Measurements from ENCODE around the gene MINPP1.

MINPP1 gene

GRCh38 chr10:87508837-87509236, 4.1 kb downstream of the MINPP1 start:
- CTCF ChIA-PET, result no interaction called here
- TF ChIP-seq, protein P1, sequence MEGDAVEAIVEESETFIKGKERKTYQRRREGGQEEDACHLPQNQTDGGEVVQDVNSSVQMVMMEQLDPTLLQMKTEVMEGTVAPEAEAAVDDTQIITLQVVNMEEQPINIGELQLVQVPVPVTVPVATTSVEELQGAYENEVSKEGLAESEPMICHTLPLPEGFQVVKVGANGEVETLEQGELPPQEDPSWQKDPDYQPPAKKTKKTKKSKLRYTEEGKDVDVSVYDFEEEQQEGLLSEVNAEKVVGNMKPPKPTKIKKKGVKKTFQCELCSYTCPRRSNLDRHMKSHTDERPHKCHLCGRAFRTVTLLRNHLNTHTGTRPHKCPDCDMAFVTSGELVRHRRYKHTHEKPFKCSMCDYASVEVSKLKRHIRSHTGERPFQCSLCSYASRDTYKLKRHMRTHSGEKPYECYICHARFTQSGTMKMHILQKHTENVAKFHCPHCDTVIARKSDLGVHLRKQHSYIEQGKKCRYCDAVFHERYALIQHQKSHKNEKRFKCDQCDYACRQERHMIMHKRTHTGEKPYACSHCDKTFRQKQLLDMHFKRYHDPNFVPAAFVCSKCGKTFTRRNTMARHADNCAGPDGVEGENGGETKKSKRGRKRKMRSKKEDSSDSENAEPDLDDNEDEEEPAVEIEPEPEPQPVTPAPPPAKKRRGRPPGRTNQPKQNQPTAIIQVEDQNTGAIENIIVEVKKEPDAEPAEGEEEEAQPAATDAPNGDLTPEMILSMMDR (conservative IDR thresholded peaks at IDR 0.05; ENCODE audit: low read depth), result no peak
- no peak for DNase-seq (ENCODE audit: low spot score)

DNA sequence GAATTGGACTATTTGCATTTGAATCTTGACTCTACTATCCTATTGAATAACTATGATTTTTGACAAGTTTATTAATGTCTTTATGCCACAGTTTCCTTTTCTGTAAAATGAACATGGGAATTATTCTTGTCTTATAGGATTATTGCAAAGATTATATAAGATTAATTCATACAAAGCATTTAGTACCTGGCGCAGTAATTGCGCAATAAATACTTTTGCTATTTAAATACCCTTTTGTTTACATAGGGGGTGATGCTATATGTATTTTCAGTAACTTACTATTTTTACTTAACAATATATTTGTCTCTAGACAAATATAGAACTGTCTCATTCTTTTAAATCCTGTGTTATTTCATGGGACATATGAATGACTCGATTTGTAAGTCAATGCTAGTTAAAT, 5.3 kb downstream of the MINPP1 start:
- CTCF ChIA-PET, result no interaction called here
- TF ChIP-seq, protein P1 (conservative IDR thresholded peaks at IDR 0.05; ENCODE audit: low read depth), result no peak
- POLR2A ChIA-PET (ENCODE audit: low non-redundant PET), result no interaction called here
- DNase-seq (ENCODE audit: low spot score), result no peak
- H3K27ac ChIP-seq, result no peak overlapping the region

More at GRCh38 chr10:87508837-87509236, 4.1 kb downstream of the MINPP1 start:
- POLR2A ChIA-PET (ENCODE audit: low non-redundant PET), result no interaction called here
- no peak overlapping the region for H3K27ac ChIP-seq

DNA sequence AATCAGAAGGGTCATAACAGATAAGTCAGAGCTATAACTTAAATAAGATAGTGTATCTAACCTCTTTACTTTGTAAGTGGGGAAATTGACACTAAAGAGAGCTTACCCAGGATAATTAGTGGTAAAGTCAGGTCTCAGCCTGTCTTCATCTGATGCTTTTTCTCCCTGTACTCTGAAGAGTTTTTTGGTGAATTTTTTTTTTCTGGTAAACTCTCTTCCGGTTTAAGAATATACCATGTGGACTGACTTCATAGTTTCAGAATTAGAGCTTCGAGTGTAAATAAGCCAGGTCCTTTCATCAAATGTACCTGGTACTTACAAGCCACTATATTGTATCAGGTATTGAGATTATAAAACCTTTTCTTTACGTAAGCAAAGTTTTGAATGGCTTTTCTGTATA, 6.8 kb downstream of the MINPP1 start:
- no peak overlapping the region for H3K27ac ChIP-seq
- POLR2A ChIA-PET (ENCODE audit: low non-redundant PET), result no interaction called here
- DNase-seq (ENCODE audit: low spot score), result no peak
- CTCF ChIA-PET, result no interaction called here
- TF ChIP-seq, protein P1 (conservative IDR thresholded peaks at IDR 0.05; ENCODE audit: low read depth), result no peak

DNA sequence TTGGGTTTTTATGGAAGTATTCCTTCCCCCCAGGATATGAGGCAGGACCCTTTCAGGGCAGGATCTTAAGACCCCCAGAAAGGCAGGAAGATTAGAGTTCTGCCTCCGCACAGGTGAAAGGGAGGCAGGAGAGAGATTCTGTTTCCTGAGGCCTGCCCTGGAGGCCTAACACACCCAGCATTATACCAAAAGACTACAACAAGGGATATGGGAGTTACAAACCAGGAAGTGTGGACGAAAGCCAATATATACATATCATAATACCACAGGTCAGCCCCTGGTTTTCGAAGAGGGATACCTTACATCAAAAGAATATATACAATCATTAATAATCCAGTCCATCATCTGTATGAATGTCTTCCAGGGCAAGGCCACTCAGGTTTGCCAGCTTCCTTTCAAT, 14.2 kb downstream of the MINPP1 start:
- POLR2A ChIA-PET (ENCODE audit: low non-redundant PET), result no interaction called here
- TF ChIP-seq, protein P1 (conservative IDR thresholded peaks at IDR 0.05; ENCODE audit: low read depth), result no peak
- no peak overlapping the region for H3K27ac ChIP-seq
- no peak for DNase-seq (ENCODE audit: low spot score)
- CTCF ChIA-PET, result no interaction called here

- DNase-seq (ENCODE audit: low spot score), result no peak
- ChIA-PET POLR2A (ENCODE audit: low non-redundant PET) (no interaction called here), CTCF (interaction anchor here (0.7 kb wide), 1 partner anchor 15 kb away, joined by 4 read pairs; no protein-coding TSS in a partner anchor)
- no peak overlapping the region for H3K27ac ChIP-seq
- TF ChIP-seq, protein P1 (conservative IDR thresholded peaks at IDR 0.05; ENCODE audit: low read depth), result no peak
Observed at GRCh38 chr10:87519582-87519981, 14.9 kb downstream of the MINPP1 start.

GRCh38 chr10:87523731-87524130, 19.0 kb downstream of the MINPP1 start:
- DNase-seq (ENCODE audit: low spot score), result no peak
- POLR2A ChIA-PET (ENCODE audit: low non-redundant PET), result no interaction called here
- TF ChIP-seq, protein P1 (conservative IDR thresholded peaks at IDR 0.05; ENCODE audit: low read depth), result no peak
- no peak overlapping the region for H3K27ac ChIP-seq
- CTCF ChIA-PET, result no interaction called here

- POLR2A ChIA-PET (ENCODE audit: low non-redundant PET), result no interaction called here
- TF ChIP-seq, protein P1 (conservative IDR thresholded peaks at IDR 0.05; ENCODE audit: low read depth), result no peak
- no peak overlapping the region for H3K27ac ChIP-seq
- CTCF ChIA-PET, result no interaction called here
- DNase-seq (ENCODE audit: low spot score), result no peak
Observed at GRCh38 chr10:87524296-87524695, 19.6 kb downstream of the MINPP1 start.
